NCI-H1048 (cell line): ENCODE results near the gene LAMA4.
A peak's percentile ranks its signal among the peaks of the same experiment; 100 is the strongest.

Experiments used
- DNase-seq: peaks from one replicate; lab custom pipeline; 2025; lab: John Stamatoyannopoulos, UW

The LAMA4 gene, protein sequence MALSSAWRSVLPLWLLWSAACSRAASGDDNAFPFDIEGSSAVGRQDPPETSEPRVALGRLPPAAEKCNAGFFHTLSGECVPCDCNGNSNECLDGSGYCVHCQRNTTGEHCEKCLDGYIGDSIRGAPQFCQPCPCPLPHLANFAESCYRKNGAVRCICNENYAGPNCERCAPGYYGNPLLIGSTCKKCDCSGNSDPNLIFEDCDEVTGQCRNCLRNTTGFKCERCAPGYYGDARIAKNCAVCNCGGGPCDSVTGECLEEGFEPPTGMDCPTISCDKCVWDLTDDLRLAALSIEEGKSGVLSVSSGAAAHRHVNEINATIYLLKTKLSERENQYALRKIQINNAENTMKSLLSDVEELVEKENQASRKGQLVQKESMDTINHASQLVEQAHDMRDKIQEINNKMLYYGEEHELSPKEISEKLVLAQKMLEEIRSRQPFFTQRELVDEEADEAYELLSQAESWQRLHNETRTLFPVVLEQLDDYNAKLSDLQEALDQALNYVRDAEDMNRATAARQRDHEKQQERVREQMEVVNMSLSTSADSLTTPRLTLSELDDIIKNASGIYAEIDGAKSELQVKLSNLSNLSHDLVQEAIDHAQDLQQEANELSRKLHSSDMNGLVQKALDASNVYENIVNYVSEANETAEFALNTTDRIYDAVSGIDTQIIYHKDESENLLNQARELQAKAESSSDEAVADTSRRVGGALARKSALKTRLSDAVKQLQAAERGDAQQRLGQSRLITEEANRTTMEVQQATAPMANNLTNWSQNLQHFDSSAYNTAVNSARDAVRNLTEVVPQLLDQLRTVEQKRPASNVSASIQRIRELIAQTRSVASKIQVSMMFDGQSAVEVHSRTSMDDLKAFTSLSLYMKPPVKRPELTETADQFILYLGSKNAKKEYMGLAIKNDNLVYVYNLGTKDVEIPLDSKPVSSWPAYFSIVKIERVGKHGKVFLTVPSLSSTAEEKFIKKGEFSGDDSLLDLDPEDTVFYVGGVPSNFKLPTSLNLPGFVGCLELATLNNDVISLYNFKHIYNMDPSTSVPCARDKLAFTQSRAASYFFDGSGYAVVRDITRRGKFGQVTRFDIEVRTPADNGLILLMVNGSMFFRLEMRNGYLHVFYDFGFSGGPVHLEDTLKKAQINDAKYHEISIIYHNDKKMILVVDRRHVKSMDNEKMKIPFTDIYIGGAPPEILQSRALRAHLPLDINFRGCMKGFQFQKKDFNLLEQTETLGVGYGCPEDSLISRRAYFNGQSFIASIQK (N-terminal part only)

GRCh38 chr6:112253841-112254816 lies at the start of gene LAMA4:
TSS of gene LAMA4 (minus strand) at chr6:112254567. CDS start at chr6:112254150, 417 bp downstream.
- peak; percentile 24 for DNase-seq

- no peak for DNase-seq
These were observed 47.9 kb upstream of the LAMA4 start for GRCh38 chr6:112302142-112302705.

DNA sequence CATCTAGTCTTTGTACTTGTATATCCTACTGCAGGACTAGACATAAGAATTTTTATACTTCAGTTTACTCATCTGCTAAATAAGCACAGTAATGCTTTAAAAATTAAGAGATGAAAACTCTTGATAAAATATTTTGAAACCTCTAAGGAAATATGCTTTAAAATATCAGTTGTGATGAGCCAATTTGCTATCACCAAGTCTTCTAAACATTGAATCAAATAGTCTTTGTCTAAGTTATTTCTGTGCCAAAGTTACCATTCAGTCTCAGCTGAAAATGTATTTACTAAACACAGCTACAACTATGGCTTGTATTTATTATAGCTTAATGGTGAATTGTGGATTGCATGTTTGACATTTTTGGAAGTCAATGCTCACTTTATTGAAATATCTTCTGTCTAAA lies 46.5 kb upstream of the LAMA4 start:
- DNase-seq = no peak

GRCh38 chr6:112298816-112299281 lies 44.5 kb upstream of the LAMA4 start:
- no peak for DNase-seq

DNA sequence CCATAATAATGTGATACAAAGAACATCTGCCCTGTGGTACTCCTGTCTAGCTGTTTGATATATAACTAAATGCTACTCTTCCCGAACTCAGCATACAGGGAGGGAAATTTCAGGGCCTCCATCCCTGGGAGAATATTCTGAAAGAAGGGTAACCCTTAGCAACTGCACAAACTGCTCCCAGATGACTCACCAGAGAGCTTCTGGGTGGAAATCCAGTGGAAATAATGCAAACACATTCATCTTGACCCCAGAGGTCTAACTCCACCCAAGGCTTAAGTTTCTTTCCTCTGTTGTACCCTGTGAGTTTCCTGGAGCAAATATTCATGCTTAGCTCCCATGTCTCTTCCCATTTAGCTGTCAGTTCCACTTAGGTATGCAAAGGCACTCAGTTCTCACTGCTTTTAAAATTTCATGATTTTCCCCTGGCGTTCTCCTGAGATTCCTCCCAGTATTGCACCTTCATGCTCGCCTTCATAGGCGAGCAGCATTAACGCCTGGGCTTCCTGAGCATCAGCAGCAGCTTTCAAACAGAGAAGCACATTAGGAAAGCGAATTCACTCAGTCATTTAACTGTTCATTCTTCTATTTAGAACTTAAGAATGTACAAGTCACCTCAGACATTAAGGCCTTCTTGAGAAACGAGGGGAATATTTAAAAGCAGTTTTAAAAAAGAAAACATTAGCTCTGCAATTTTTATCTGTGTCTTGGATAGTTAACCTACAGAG lies 43.8 kb upstream of the LAMA4 start:
- no peak for DNase-seq

DNA sequence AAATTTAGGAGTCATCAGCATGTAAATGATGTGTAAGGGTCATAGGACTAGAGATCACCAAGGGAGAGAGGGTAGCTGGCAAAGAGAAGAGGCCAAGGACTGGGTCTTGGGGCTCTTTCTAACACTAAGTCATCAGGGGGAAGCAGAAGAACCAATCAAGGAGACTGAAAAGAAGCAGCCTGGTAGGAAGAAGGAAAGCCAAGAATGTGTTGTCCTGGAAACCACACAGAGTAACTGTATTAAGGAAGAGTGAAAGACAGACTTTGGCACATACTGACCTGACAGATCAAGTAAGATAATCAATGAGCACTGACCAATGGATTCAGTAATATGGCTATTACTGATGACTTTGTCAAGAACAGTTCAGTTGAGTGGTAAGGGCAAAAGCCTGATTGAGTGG lies 42.3 kb upstream of the LAMA4 start:
- no peak for DNase-seq

DNA sequence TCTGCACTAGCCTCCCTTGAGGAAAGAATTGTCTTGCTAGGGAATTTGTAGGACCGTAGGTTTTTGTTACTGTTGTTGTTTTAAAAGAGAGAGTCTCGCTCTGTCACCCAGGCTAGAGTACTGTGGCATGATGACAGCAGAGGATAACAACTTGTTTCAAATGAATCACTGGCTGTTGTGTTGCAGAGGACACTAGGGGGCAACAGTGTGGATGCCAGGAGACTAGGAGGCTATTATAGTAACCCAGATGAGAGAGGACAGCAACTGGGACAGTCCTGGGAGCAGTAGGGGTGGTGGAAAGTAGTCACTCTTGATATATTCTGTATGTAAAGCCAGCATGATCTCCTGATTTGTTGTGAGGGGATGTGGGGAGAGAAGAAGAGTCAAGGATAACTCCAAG lies 41.8 kb upstream of the LAMA4 start:
- no peak for DNase-seq

DNA sequence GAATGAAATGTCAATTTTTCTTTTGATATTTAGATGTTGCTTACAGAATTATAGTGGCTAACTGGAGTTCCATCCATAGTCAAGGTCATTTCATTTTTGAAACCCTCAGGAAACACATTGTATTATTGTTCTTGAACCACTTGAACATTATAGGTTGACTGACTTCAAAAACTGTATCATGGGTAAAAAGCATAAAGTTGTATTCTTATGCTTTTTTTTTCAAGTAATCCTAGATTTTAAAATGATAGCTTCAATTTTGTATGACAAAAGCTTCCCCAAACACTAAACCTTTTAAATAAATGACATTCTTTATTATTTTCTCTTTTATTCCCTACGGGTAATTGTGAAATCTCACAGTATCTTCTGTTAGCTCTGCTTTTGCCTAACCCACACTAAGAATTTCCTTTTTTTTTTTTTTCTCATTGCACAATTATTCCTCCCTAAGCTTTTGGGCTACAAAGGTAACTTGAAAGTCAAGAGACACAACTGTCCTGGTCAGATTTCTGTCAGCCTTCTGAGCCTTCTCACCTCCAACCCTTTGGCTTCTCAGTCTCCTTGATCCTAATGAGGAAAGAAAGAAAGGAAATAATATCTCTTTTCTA lies 36.9 kb upstream of the LAMA4 start:
- no peak for DNase-seq

DNA sequence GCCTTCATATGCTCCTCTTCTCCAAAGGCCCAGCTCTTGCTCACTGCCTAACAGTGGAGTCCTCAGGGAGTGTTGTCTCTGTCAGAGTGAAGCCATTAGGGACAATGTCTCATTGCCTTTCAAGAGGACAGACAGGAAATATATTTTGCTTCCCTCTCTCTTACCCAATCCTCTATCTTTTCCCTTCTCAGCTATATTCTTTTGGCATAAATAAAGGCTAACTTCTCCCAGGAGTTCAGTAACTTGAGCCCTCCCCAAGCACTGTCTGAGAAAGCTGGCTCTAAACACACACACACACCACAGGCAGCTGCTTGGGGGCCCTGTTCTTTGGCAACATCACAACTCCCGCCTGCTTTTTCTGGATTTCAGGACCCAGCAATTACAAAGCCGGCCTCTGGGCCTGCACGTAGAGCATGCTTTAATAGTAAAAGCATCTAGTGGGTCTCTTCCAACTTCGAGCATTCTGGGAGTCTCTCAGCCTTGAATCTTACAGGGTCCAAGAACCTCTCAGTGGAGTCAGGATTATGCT lies 34.7 kb upstream of the LAMA4 start:
- DNase-seq = no peak

DNA sequence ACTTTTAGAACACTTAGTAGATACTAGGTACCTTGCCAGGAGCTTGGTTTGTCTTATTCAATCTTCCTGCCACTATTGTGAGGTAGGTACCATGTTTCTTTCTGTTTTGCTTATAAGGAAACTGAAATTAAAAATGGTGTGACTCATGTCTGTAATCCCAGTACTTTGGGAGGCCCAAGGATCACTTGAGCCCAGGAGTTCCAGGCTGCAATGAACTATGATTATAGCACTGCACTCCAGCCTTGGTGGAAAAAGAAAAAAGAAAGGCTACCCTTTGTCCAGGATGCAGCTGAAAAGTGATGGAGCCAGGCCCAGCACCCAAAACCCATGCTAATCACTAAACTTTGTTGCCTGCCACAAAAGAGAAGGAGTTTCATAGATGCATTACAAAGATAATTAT lies 34.1 kb upstream of the LAMA4 start:
- DNase-seq = no peak

DNA sequence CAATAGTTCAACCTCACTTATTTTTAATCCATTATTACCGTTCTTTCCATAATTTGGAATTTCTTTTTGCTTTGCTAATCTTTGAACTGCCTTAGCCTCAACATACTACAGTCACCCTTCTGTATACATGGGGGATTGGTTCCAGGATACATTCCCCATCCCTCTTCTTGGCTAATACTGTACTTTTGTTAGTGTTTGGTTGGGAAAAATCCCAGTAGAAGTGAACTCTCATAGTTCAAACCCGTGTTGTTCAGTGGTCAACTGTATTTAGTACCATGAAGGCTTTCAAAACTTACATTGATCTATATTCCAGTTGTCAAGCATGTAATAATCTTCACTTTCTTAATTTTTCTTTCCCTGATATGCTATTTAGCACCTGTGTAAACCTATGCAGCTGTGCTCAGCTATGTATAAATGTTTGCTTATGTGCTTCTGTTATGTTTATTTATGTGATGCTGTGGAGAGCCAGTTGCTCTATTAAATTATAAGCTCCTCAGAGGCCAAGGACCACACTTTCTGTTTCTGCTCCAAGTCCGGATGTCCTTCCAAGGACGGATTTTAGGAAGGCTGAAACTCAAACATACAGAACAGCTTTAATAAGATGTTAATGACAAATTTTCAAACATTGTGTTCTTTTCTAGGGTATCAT lies 33.3 kb upstream of the LAMA4 start:
- no peak for DNase-seq

- no peak for DNase-seq
These were observed 32.3 kb upstream of the LAMA4 start for GRCh38 chr6:112286500-112287144.

- no peak for DNase-seq
These were observed 31.6 kb upstream of the LAMA4 start for GRCh38 chr6:112286010-112286409.

GRCh38 chr6:112284603-112285002 lies 30.2 kb upstream of the LAMA4 start:
- DNase-seq = no peak

GRCh38 chr6:112283621-112284020 lies 29.3 kb upstream of the LAMA4 start:
- no peak for DNase-seq

- DNase-seq = no peak
These were observed 27.7 kb upstream of the LAMA4 start for GRCh38 chr6:112281821-112282615.
